T-helper 2 cell treated with Interferon-gamma antibody and Interleukin-4, amounts not matched to agents 100 ng/mL and 5 ng/mL, for 36 hours (primary cell): ENCODE results near the gene MS4A15. TPM values are rescaled to one million over a fixed set of nuclear protein-coding genes. Genes with fewer than 3 reads are reported as not detected.
"Not testable (repeated sequence)": the region's sequence is repeated elsewhere in the genome, so short reads cannot be mapped to it uniquely, and the experiment has no call there.

Experiments used
- intact Hi-C: fragments of 100-400 bp; cut with micrococcal nuclease; formaldehyde crosslinking; loops from one replicate; pipeline ENCODE4 v1.15.1; 2023
- total RNA-seq: library from RNA; stranded (reverse); gene quantifications from 2 replicates; pipeline ENCODE4 v1.2.3, GENCODE V29; 2022

Gene MS4A15
- total RNA-seq, 1 donor from 2014 or later = not detected

DNA sequence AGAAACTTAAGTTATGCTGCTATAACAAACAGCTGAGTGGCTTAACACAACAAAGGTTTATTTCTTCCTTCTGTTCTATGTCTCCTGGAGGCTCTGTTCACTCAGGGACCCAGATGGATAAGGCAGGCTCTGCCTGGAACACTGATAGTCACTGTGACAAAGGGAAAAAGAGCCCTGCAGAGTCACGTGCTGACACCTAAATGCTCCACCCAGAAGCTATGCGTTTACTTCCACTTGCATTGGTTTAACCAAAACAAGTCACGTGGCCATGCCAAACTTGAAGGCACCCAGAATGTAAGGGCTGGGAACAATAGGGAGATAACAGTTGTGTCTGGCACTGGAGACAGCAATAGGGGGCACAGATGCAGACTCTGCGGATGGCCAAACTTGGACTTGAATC is 3.4 kb upstream of the MS4A15 start:
- intact Hi-C loops = no loop called here

DNA sequence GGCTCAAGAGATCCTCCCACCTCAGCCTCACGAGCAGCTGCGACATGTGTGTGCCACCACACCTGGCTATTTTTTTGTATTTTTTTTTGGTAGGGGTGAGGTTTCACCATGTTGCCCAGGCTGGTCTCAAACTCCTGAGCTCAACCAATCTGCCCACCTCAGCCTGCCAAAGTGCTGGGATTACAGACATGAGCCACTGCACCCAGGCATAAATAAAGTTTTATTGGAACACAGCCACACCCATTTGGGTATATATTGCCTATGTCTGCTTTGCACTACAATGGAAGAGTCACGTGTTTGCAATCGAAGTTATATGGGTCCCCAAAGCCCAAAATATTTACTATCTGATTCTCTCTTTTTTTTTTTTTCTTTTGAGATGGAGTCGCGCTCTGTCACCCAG is 1.8 kb upstream of the MS4A15 start:
- intact Hi-C loops = no loop called here

DNA sequence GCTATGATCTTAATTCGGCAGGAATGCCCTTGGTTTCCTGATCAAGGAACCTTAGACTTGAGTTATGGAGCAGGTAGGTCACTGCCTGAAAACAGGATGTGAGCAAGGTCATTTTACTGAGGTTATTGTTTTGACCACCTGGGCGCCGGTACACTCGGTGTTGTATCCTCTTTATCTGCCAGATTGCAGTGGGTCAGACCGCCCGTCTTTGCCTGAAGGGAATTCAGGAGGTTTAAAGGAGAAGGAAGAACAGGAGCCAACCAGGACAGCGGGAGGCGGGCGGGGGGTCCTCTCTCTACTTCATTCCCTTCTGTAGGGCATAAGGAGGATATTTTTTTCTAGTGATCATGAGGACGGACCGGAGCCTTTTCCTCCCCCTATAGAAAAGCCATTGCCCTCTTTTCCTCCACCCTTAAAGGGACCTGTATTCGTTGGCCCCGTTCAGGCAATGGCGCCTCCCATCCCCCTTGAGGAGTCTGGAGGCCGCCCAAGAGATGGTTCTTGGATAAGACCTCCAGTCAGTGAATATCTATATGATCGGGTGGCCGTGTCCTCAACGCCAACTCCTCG is 649 bp downstream of the MS4A15 start:
- intact Hi-C loops = no loop called here

DNA sequence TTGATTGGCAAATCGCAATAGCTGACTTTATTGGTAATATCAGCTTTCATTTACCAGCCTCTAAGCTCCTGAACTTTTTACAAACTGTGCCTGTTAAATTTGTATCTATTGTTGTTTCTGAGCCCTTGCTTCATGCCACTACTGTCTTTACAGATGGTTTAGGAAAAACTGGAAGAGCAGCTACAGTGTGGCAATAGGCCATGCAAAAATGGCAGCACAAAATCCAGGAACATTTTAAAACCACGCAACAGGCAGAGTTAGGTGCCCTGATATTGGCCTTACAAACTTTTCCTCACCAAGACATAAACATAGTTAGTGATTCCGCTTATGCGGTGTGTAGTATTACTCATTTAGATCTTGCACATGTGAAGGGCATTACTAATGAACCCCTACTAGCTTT is 2.0 kb downstream of the MS4A15 start:
- intact Hi-C loops = not testable (repeated sequence)

DNA sequence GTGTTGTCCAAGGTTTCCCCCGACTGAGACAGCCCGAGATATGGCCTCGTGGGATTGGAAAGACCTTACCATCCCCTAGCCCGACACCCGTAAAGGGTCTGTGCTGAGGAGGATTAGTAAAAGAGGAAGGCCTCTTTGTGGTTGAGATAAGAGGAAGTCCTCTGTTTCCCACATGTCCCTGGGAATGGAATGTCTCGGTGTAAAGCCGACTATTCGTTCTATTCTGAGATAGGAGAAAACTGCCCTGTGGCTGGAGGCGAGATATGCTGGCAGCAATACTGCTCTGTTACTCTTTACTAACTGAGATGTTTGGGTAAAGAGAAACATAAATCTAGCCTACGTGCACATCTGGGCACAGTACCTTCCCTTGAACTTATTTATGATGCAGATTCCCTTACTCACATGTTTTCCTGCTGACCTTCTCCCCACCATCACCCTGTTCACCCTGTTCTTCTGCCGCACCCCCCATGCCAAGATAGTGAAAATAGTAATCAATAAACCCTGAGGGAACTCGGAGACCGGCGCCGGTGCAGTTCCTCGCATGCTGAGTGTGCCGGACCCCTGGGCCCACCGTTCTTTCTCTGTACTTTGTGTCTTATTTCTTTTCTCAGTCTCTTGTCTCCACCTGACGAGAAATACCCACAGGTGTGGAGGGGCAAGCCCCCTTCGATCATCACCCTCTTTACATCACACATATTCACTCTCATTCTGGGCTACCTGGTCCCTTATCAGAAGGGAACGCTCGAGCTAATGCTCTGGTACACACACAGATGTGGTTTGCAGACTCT is 3.0 kb downstream of the MS4A15 start:
- intact Hi-C loops = not testable (repeated sequence)

DNA sequence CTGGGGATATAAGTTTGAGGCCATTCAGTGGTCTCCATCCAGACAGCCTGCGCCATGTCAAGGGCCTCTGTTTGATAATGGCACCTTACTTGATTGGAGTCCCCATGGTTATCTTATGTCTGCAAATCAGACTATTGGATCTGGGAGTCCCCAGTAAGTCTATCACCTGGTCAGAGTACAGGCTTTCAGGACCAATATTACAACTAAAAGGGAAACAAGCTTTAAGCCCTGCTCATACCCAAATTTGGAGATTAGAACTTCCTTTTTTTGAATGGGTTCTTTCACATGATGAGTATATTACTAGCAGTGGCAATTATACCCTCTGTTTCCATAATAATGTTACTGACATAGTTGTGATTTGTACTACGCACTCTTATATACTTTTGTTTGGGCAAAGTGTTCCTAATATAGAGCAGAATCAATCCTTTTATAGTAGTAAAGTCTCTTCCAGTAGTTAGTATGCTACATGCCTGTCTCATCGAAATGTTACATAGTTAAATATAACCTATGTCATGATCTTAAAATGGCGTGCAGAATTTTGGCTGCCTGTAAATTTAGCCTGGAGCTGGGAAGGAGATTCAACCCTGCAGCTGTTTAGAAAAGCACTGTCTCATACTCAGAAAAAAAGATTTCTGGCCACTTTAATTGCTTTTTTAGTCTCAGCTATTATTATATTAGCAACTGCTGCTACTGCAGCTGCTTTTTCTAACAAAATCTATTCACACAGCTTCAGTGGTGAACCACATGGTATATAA is 4.9 kb downstream of the MS4A15 start:
- intact Hi-C loops = no loop called here

DNA sequence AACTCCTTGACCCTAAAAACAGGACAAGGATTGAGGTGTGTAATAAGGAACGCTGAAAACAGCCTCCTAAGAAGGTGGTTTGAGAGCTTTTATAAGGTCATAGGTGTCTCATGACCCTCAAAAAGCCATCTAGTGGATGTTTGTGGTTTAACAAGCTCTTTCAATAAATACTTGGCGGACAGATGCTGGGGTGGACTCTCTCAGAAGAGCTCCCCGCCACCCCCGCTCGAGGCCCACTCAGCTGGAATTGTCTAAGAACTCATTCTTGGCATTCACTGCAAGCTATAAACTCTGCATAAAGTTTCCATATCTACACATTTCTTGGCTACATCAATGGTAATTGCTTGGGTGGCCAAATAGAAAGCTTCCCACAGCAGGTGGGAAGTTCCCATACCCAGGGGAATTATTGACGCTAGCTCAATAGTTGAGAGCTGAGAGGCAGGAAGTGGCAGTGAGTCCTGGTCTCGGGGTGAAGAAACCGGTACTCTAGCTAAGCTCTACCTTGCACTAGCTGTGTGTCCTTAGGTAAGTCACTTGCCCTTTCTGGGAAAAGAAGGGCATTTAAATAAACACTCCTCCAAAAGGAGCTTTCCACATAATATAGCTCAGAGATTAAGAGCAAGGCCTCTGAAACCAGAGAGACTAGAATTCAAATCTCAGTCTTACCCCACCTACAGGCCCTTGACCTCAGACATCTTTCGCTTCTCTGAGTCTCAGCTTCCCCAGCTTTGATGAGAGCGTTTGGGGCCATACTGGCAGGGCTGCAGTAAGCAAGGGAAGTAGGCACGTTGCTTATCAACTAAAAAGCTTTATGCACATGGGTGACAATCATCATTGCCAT is 6.4 kb downstream of the MS4A15 start:
- intact Hi-C loops = no loop called here

DNA sequence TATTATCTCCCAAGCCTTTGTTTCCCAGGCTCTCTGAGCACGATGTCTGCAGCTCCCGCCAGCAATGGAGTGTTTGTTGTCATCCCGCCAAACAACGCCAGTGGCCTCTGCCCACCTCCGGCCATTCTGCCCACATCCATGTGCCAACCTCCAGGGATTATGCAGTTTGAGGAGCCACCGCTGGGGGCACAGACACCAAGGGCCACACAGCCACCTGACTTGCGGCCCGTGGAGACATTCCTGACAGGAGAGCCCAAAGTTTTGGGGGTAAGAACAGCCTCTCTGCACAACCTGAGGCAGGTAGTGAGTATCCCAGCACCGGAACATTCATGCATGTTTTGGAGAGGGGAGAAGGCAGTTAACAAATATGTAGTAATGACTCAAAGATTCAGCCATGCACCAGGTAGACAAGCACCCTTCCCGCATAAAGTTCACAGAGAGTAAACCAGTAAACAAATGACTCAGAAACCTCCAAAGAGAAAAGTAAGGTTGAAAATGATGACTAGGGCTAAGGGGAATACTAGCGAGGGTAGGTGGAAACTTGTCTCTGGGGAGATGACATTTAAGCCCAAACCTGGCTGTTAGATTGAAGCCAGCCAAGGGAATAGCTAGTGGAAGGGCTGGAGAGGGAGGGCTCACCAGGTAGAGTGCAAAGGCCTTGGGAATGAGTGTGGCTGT is 7.2 kb downstream of the MS4A15 start:
- intact Hi-C loops = no loop called here

DNA sequence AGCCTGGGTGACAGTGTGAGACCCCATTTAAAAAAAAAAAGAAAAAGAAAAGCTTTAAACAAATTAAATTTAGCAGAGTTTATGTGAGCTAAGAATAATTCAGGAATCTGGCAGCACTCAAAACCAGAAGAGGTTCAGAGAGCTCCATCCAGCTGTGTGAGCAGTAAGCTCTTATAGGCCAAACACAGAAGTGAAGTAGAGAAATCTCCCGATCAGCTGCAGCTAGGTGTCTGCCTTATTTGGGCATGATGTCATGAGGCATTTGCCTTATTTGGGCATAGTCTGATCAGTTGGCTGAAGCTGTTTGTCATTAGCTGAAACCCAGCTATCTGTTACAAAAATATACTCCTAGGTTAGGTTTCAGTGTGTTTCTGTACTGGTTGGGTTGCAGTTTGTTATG is 8.2 kb downstream of the MS4A15 start:
- intact Hi-C loops = no loop called here

DNA sequence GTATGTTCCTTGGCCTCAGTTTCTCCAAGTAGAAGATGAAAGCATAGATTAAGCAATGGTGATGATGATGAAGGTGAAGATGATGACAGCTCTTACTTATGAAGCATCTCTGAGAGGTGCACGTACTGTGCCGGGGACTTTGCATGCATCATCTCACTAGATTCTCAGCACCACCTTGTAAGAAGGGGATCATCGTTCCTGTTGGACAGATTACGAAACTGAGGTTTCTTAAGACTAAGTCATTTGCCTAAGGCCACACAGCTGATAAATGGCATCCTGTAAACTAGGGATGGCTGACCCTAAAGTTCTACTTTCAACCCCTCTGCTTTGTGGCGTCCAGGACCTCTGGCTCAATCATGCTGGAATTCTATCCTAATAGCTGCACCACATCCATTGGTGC is 8.7 kb downstream of the MS4A15 start:
- intact Hi-C loops = no loop called here

DNA sequence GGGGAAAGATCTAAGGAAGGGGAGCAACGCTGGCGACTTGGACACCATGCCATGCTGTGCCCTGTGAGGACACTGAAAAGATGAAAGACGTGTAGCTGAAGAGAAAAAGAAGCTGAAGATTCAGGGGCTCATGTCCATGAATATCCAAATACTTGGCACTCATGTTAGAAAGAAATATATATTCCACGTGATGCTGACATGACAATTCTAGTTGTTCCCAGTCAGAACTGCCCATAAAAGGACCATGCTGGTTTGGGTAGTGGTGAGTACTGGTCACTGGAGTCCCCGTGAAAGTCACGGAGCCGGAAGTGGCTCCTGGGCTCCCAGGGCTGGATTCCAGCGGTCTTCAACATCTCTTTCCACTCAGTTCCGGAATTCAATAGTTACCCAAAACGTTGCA is 9.9 kb downstream of the MS4A15 start:
- intact Hi-C loops = no loop called here

DNA sequence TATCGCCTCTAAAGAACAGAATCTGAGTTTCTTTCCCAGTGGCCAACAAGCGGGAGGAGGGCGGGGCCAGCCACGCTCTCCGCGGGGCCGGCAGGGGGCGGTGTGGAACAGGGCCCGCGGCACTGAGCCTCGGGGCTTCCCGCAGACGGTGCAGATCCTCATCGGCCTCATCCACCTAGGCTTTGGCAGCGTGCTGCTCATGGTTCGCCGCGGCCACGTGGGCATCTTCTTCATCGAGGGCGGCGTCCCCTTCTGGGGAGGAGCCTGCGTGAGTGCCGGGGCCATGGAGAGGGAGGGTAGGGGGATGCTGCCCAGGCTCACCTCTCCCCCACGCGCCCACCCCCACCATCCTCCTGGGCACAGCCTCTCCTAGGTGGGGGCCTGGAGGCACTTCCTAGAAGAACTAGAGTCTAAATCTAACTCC is 10.7 kb downstream of the MS4A15 start:
- intact Hi-C loops = no loop called here

DNA sequence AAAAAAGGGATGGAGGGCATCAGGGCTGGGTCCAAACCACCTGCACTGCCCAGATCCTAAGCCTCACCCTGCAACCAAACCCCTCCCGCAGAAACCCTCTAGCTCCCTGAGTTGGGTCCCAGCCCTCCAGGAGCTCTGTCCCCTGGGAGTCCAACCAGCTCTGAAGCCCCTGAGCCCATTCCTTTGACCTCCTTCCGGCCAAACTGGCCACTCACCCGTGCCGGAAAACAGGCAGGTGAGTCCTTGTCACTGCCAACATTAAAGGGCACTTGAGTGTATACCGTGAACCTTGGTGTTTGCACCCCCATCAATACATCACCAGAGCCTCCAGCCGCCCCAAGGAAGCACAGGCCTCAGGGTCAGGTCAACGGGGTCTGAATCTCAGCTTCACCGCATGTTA is 11.5 kb downstream of the MS4A15 start:
- intact Hi-C loops = no loop called here

DNA sequence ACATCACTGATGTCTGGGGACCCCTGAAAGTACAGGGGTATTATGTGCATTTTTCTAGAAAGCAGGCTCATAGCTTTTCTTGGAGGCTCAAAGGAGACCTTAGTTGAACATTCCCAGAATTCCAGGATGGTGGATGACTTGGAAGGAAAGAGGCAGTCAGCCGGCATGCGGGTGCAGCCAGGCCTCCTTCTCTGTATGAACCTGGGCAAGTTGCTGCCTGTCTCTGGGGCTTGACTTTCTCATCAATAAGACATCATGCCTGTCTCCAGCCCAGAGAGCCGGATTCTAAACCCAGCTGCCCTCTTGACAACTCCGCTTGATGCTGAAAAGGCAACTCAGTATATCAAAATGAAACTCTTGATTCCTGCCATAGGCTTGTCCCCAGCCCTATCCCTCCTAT is 12.6 kb downstream of the MS4A15 start:
- intact Hi-C loops = no loop called here

DNA sequence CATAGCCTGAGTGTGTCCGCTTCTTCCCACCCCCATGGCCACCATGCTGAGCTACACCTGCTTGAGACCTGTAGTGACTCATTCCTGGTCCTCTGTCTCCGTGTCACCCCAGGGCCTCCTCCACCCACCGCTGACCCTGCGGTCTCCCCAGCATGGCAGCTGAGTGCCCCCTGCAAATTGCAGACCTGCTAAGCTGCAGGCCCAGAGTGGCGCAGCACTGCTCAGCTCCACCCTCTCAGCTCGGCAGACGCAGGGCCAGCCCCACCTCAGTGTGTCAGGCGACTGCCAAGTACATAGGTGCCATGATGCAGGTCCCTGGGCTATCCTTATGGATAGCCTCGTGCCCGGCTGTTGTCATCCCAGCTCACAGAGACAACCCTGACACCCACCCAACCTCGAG is 13.1 kb downstream of the MS4A15 start:
- intact Hi-C loops = loop anchor here (10.0 kb wide), 1 partner anchor 355 kb away; no protein-coding TSS in a partner anchor

DNA sequence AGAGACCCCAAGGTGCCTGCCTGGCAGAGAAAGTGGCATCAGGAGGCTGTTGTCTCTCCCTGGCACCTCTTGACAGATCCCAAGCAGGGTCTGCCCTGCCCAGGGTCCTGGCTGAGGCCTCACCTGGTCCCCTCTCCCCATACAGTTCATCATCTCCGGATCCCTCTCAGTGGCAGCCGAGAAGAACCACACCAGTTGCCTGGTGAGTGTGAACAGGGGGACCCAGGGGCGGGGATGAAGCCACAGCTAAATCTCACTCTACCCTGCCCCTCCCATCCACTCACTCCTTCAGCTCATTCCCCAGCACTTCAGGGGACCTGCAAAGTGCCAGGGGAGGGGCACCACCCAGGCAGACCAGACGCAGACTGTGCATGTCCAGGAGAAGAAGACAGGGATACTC is 14.5 kb downstream of the MS4A15 start:
- intact Hi-C loops = loop anchor here (10.0 kb wide), 1 partner anchor 354 kb away; no protein-coding TSS in a partner anchor

DNA sequence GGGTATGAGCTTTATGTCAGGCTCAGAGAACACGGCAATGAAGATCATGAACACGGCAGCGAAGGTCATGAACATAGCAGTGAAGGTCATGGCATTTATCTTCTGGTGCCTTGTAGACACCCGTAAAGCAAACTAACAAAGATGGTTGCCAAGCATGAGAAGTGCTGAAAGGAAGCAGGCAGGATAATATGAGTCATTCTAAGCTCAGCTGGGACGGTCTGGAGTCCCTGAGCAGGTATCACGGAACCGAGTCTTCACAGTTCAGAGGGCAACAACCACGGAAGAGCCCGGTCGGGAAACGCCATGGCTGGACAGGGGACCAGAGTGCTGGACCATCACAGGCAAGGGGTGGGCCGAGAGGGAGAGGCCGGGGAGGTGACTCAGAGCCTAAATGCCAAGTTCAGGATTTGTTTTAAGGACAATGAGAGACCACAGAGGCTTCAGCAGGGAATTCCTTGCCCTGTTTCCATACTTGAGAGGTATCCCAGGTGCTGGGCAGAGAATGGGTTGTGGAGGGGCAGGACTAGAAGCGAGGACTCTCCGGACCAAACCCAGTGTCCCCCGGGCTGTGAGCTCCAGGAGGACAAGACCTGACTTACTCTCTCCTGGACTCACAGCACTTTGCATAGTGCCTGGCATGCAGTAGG is 15.3 kb downstream of the MS4A15 start:
- intact Hi-C loops = loop anchor here (10.0 kb wide), 1 partner anchor 353 kb away; no protein-coding TSS in a partner anchor

DNA sequence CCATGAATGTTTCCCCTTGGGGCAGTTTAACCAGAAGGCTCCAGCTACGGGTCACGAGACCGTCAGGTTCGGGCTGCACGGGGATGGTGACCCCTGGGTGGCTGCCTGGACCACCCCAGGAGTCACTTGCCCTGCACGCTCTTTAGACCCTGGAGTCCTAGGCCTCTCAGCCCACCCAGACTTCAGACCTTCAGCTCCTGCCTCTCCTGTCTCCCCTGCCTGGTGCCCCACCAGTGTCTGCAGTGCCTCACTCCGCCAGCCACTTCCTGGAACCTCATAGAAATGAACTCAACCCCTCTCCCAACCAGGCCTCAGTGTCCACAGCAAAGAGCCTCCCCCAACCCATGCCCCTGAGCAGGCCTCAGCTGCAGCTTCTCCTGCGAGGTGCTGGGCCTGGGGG is 16.0 kb downstream of the MS4A15 start:
- intact Hi-C loops = loop anchor here (10.0 kb wide), 1 partner anchor 352 kb away; no protein-coding TSS in a partner anchor

DNA sequence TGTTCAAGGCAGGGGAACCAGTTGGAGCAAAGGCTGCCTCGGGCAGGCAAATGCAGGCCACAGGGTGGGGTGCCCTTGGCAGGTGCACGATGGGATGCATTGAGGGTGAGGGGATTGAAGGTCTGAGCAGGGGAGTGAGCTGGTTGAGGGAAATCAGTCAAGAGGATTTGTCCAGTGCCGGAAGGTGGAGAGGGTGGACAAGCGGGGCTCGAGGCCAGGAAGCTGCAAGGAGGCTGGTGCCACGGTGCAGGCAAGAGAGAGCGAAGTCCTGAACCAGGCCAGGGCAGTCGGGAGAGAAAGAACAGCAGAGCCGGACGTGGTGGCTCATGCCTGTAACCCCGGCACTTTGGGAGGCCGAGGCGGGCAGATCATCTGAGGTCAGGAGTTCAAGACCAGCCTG is 18.1 kb downstream of the MS4A15 start:
- intact Hi-C loops = loop anchor here (1.0 to 10.0 kb wide), 4 partner anchors 56 to 350 kb away; no protein-coding TSS in a partner anchor

DNA sequence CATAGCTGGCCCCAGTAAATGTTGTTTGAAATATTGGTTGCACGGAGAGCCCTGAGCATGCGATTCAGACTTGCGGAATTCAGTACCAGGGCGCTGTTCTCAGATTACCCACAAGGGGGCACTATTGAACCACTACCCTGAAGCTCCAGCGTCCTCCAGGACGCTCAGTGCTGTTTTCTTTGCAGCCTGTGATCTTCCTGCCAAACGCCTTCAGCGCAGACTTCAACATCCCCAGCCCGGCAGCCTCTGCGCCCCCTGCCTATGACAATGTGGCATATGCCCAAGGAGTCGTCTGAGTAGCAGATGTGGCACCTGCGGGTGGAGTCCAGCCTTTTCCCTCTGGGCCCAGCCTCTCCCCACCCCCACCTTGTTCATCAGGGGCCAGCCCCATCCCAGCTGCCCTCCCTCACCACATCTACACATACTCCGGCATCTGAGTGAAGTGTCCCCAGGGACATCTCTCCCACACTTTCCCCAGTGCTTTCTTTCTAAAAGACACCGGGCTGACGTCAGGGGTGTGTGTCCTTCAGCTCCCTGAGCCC is 18.8 kb downstream of the MS4A15 start:
- intact Hi-C loops = loop anchor here (1.0 to 10.0 kb wide), 4 partner anchors 55 to 349 kb away; no protein-coding TSS in a partner anchor
